ENCODE measurements around the gene NBDY. TPM values are rescaled to one million over a fixed set of nuclear protein-coding genes. Genes with fewer than 3 reads are reported as not detected.

The NBDY gene
- total and polyA plus RNA-seq, 11 donors, result 10.4 to 33.5 (median 26.2) TPM

- peaks cover 0 to 18% (median 2%) of the 10 kb centered on the region in 12 donors for H3K4me1 ChIP-seq
- intact Hi-C loops (cut with DNase I), result no loop called here
- no peak for DNase-seq
- ATAC-seq, result peak in 3 of 4 donors; percentile 66 to 80 (median 73)
- TF ChIP-seq POLR2A (IDR thresholded peaks at IDR 0.05) (no peak), CTCF (IDR thresholded peaks at IDR 0.05) (no peak)
- H3K36me3 ChIP-seq, result peaks cover 0 to 9% (median 0%) of the 10 kb centered on the region in 9 donors
- H3K27ac ChIP-seq, result peak overlapping the region in 8 of 12 donors; percentile 3 to 82 (median 40)
- H3K4me3 ChIP-seq, result peak overlapping the region in 3 of 12 donors; percentile 37 to 43 (median 42)
- H3K9me3 ChIP-seq, result no peaks in the 10 kb centered on the region
- H3K27me3 ChIP-seq, result peaks cover 0 to 18% (median 0%) of the 10 kb centered on the region in 9 donors
- WGBS, 4 donors, result 51 to 67% (median 51%) methylated on average over 7 of the region's 7 CpGs
Observed at GRCh38 chrX:56813318-56813837, 84.3 kb downstream of the NBDY start.

- intact Hi-C loops (cut with DNase I), result no loop called here
- Histone ChIP-seq H3K4me1 (peaks cover 0 to 16% (median 2%) of the 10 kb centered on the region in 12 donors), H3K27ac (no peak overlapping the region), H3K36me3 (peaks cover 0 to 9% (median 0%) of the 10 kb centered on the region in 9 donors), H3K27me3 (peaks cover 0 to 12% (median 0%) of the 10 kb centered on the region in 9 donors), H3K4me3 (no peak overlapping the region), H3K9me3 (no peaks in the 10 kb centered on the region)
- 71 to 96% (median 75%) methylated on average over 5 of the region's 5 CpGs for WGBS, 4 donors
- ATAC-seq (no peak), DNase-seq (no peak)
- TF ChIP-seq POLR2A (IDR thresholded peaks at IDR 0.05) (no peak), CTCF (IDR thresholded peaks at IDR 0.05) (no peak)
Observed at GRCh38 chrX:56817179-56817578, 88.1 kb downstream of the NBDY start.

- no peak for ATAC-seq
- Histone ChIP-seq H3K4me1 (no peaks in the 10 kb centered on the region), H3K27me3 (peaks cover 0 to 18% (median 0%) of the 10 kb centered on the region in 9 donors), H3K27ac (no peak overlapping the region), H3K4me3 (no peak overlapping the region), H3K36me3 (no peaks in the 10 kb centered on the region), H3K9me3 (peaks cover 0 to 23% (median 10%) of the 10 kb centered on the region in 12 donors)
- intact Hi-C loops (cut with DNase I), result no loop called here
- TF ChIP-seq POLR2A (IDR thresholded peaks at IDR 0.05) (no peak), CTCF (IDR thresholded peaks at IDR 0.05) (no peak)
- no peak for DNase-seq
- 74 to 95% (median 85%) methylated on average over 2 of the region's 2 CpGs for WGBS, 4 donors
Observed at GRCh38 chrX:56826020-56826419, 97.0 kb downstream of the NBDY start.

- DNase-seq (no peak), ATAC-seq (no peak)
- peaks cover 0 to 32% (median 0%) of the 10 kb centered on the region in 9 donors for H3K27me3 ChIP-seq
- no peaks in the 10 kb centered on the region for H3K4me1 ChIP-seq
- H3K9me3 ChIP-seq, result peaks cover 0 to 8% (median 0%) of the 10 kb centered on the region in 12 donors
- H3K36me3 ChIP-seq, result no peaks in the 10 kb centered on the region
- TF ChIP-seq CTCF (IDR thresholded peaks at IDR 0.05) (no peak), POLR2A (IDR thresholded peaks at IDR 0.05) (no peak)
- H3K4me3 ChIP-seq, result no peak overlapping the region
- no peak overlapping the region for H3K27ac ChIP-seq
- intact Hi-C loops (cut with DNase I), result no loop called here
- 77 to 80% (median 78%) methylated on average over 2 of the region's 2 CpGs for WGBS, 4 donors
Observed at GRCh38 chrX:56833626-56834025, 104.6 kb downstream of the NBDY start.
